NCI-H2171 treated with DMSO at 0.1 percent for 48 hours (cell line): Measurements from ENCODE around the gene PPP1R3D.
"Not testable (repeated sequence)": the region's sequence is repeated elsewhere in the genome, so short reads cannot be mapped to it uniquely, and the experiment has no call there.

Experiments
- DNase-seq: peaks from one replicate; lab custom pipeline; 2025; lab: John Stamatoyannopoulos, UW

Gene PPP1R3D

DNA sequence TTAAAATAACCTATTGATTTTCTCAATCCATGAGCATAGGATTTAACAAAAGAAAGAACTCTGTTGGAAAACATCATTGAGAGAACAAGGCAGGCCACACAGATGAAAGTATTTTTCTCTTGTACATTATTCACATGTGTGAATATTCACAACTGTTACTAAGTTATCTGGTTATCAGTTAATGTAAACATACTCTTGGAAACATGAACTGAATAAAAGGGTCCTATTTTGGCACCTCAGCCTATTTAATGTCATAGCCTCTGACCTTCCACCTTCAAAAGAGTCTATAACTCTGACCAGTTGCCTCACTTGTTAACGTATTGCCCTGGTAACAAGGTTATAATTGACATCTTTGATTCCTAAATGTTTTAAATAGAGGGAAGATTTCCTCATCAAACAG, 14.7 kb downstream of the PPP1R3D start:
- no peak for DNase-seq

- no peak for DNase-seq
Observed at GRCh38 chr20:59923514-59923913, 16.6 kb downstream of the PPP1R3D start.

DNA sequence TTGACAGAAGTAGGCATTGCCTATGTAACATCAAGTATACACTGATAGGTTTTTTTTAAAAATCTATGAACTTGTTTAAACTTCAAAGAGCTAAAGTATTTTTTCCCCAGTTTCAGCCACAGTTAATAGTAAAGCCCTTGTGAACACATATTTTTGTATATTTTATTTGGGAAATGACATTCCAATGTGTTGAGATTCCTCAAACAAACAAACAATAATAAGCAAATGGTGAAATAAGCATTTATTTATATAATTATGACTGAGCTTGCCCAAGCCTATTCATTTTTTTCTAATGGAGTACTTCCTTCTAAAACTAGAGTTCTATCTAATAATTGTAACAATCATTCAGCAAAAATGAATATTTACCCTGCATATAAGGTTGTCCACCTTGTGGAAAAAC, 19.2 kb downstream of the PPP1R3D start:
- DNase-seq = no peak

DNA sequence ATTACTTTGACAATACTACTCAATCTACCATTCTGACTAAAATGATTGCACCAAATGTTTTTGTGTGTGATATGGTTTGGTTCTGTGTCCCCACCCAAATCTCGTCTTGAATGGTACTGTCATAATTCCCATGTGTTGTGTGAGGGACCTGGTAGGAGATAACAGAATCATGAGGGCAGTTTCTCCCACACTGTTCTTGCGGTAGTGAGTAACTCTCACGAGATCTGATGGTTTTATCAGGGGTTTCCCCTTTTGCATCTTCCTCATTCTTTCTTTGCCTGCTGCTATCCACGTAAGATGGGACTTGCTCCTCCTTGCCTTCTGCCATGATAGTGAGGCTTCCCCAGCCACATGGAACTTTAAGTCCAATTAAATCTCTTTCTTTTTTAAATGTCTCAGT, 27.5 kb downstream of the PPP1R3D start:
- no peak for DNase-seq

DNA sequence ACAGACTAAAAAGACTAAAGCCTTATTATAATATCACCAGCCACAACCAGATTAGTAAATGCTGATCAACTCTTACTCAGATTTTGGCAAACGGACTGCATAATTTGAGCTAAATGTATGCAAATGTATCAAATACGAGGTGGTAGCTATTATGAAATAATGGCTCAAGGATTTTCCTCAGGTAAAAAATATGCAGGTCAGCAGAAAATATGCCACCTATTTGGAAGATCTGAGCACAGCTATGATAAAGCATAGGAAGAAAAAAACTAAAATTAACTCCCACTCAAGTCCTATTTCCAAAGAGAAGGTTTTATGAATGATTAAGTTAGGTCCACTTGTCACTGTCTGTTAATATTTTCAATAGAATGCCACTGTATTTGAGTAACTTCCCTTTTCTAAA, 29.1 kb downstream of the PPP1R3D start:
- DNase-seq = no peak

DNA sequence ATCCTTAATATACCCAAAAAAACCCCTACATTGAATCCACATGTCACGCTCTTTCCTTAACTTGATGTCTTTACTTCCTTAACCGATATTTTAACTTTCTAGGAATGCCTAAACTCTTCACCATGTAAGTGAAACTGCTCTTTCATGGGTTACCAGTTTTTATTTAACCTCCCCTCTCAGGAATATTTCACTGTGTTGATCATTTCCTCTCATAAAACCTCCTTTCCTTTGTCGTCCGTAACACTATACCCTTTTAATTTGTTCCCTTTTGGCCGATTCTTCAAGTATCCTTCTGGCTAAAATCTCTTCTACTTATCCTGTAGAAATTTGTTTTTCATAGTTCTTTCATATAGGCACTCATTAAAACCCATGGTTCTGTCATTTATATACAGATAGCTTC, 31.2 kb downstream of the PPP1R3D start:
- no peak for DNase-seq

DNA sequence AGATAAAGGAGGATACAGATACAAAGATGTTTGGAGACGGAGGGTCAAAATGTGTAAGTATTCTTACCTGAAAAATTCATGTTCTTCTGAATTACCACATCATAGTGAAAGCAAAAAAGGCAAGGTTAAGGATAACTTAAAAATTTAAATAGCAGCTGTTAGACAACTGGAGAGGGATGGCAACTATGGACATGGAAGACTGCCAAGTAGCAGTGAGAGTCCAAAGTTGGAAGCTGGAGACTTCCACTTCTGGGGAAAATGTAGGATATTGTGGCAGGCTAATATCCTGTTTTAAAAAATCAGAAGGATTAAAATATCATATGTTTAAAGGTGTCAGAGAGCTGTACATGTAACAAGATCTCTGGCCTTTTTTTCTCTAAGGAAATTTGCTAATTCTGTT, 36.5 kb downstream of the PPP1R3D start:
- no peak for DNase-seq

DNA sequence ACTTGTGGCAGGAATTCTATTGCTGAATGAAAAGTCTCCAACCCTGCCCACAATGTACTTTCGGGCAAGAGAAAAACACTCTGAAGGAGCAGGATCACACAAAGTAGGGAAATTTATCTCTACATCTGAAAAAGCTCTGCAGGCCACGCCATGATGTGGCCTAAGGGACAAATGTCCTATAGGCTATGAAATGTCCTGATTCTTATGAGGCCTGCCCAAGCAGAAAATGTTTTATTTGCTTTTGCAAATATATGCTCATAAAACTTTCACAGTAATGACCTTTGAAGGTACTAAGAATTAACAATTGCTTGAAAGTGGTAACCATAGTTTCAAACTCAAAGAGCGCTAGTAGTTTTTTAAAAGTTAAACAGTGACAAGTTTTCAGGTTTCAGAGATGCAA, 37.6 kb downstream of the PPP1R3D start:
- DNase-seq = no peak

DNA sequence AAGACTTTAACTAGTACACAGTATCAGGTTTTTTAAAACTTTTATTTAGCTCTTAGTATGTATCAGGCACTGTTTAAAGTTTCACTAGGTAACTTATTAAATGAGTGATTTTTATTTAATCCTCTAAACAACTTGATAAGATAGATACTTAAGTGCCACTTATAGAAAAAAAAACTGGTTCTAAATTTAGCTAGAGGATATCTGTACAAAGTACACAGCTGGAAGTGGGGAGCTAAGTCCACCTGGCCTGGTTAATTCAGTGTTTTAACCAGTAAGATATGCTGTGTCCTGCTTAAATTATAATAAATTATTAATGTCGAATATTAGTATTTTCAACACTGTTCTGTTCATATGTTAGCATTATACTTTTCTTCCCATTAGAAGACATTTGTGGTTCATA, 44.2 kb downstream of the PPP1R3D start:
- DNase-seq = no peak

GRCh38 chr20:59891581-59891980, 48.5 kb downstream of the PPP1R3D start:
- DNase-seq = no peak

DNA sequence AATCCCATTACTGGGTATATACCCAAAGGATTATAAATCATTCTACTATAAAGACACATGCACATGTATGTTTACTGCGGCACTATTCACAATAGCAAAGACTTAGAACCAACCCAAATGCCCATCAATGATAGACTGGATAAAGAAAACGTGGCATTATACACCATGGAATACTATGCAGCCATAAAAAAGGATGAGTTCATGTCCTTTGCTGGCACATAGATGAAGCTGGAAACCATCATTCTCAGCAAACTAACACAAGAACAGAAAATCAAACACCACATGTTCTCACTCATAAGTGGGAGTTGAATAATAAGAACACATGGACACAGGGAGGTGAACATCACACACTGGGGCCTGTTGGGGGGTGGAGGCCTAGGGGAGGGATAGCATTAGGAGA, 50.1 kb downstream of the PPP1R3D start:
- DNase-seq = not testable (repeated sequence)

- DNase-seq = no peak
Observed at GRCh38 chr20:59888050-59888449, 52.1 kb downstream of the PPP1R3D start.
